HEK293T (cell line): ENCODE data around the gene GGA1.
A peak's percentile ranks its signal among the peaks of the same experiment; 100 is the strongest.

Experiments
- CTCF ChIA-PET: fragments of 350-600 bp; formaldehyde crosslinking; extraction: SDS; loops from one replicate; lab custom pipeline; 2021; ENCODE audit warnings: antibody characterized with exemption, inconsistent platforms; lab: Yijun Ruan, JAX
- POLR2A ChIA-PET: fragments of 350-600 bp; formaldehyde crosslinking; extraction: SDS; loops from one replicate; lab custom pipeline; 2020; ENCODE audit warnings: antibody characterized with exemption, inconsistent platforms; lab: Yijun Ruan, JAX
- DNase-seq: peaks from one replicate; pipeline ENCODE4 v3.0.0; 2012; ENCODE audit warnings: mixed read lengths; ENCODE audit errors: extremely low spot score
- ARNT ChIP-seq: fragments of 450-650 bp; IDR thresholded peaks from 2 replicates; pipeline ENCODE4 v1.6.1; 2017; ENCODE audit warnings: mild to moderate bottlenecking
- BHLHE40 ChIP-seq: fragments of 450-650 bp; IDR thresholded peaks from 2 replicates; pipeline ENCODE4 v1.6.1; 2016; ENCODE audit warnings: mild to moderate bottlenecking, moderate library complexity, borderline replicate concordance
- CTBP1 ChIP-seq: fragments of 450-650 bp; IDR thresholded peaks from 2 replicates; pipeline ENCODE4 v1.6.1; 2016; ENCODE audit warnings: borderline replicate concordance
- ELF4 ChIP-seq: fragments of 450-650 bp; IDR thresholded peaks from 2 replicates; pipeline ENCODE4 v1.6.1; 2017; ENCODE audit warnings: antibody characterized with exemption
- FOXA1 ChIP-seq: fragments of 450-650 bp; IDR thresholded peaks from 2 replicates; pipeline ENCODE4 v1.6.1; 2016; ENCODE audit warnings: mild to moderate bottlenecking
- FOXK2 ChIP-seq: fragments of 450-650 bp; IDR thresholded peaks from 2 replicates; pipeline ENCODE4 v1.6.1; 2016; ENCODE audit warnings: mild to moderate bottlenecking
- FOXM1 ChIP-seq: fragments of 450-650 bp; IDR thresholded peaks from 2 replicates; pipeline ENCODE4 v1.6.1; 2017; ENCODE audit warnings: mild to moderate bottlenecking, borderline replicate concordance
- HDGF ChIP-seq: fragments of 450-650 bp; IDR thresholded peaks from 2 replicates; pipeline ENCODE4 v1.6.1; 2017; ENCODE audit warnings: antibody characterized with exemption, borderline replicate concordance
- L3MBTL2 ChIP-seq: fragments of 450-650 bp; conservative IDR thresholded peaks from 2 replicates; pipeline ENCODE4 v1.6.1; 2016; ENCODE audit warnings: mild to moderate bottlenecking
- LEF1 ChIP-seq: fragments of 450-650 bp; IDR thresholded peaks from 2 replicates; pipeline ENCODE4 v1.6.1; 2017; ENCODE audit warnings: mild to moderate bottlenecking, borderline replicate concordance
- NFRKB ChIP-seq: fragments of 450-650 bp; IDR thresholded peaks from 2 replicates; pipeline ENCODE4 v1.6.1; 2016; ENCODE audit warnings: mild to moderate bottlenecking, moderate library complexity
- SP1 ChIP-seq: fragments of 450-650 bp; IDR thresholded peaks from 2 replicates; pipeline ENCODE4 v1.6.1; 2017
- SUZ12 ChIP-seq: fragments of 450-650 bp; IDR thresholded peaks from 2 replicates; pipeline ENCODE4 v1.6.1; 2016; ENCODE audit warnings: mild to moderate bottlenecking
- TARDBP ChIP-seq: fragments of 450-650 bp; IDR thresholded peaks from 2 replicates; pipeline ENCODE4 v1.6.1; 2016
- ZNF384 ChIP-seq: fragments of 450-650 bp; IDR thresholded peaks from 2 replicates; pipeline ENCODE4 v1.6.1; 2016
- TF ChIP-seq, protein P1 (sequence below): fragments of 450-650 bp; IDR thresholded peaks from 2 replicates; pipeline ENCODE4 v1.6.1; 2016

GGA1 gene

GRCh38 chr22:37674248-37674647 is 65.6 kb downstream of the GGA1 start:
- TF ChIP-seq TARDBP (no peak), ZNF384 (no peak), SUZ12 (no peak), L3MBTL2 (no peak), FOXK2 (no peak), FOXA1 (no peak), ARNT (no peak), HDGF (no peak), BHLHE40 (no peak), LEF1 (no peak), FOXM1 (no peak), CTBP1 (no peak), SP1 (no peak), ELF4 (no peak), NFRKB (no peak)
- TF ChIP-seq, protein P1, sequence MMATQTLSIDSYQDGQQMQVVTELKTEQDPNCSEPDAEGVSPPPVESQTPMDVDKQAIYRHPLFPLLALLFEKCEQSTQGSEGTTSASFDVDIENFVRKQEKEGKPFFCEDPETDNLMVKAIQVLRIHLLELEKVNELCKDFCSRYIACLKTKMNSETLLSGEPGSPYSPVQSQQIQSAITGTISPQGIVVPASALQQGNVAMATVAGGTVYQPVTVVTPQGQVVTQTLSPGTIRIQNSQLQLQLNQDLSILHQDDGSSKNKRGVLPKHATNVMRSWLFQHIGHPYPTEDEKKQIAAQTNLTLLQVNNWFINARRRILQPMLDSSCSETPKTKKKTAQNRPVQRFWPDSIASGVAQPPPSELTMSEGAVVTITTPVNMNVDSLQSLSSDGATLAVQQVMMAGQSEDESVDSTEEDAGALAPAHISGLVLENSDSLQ = no peak
- ChIA-PET CTCF (interaction anchor here (1.9 kb wide), 1 partner anchor 31 kb away, joined by 11 read pairs; no protein-coding TSS in a partner anchor), POLR2A (interaction anchor here (8.9 kb wide), 1 partner anchor 14 kb away, joined by 105 read pairs; the partner anchor contains the start of gene PDXP)
- no peak for DNase-seq

DNA sequence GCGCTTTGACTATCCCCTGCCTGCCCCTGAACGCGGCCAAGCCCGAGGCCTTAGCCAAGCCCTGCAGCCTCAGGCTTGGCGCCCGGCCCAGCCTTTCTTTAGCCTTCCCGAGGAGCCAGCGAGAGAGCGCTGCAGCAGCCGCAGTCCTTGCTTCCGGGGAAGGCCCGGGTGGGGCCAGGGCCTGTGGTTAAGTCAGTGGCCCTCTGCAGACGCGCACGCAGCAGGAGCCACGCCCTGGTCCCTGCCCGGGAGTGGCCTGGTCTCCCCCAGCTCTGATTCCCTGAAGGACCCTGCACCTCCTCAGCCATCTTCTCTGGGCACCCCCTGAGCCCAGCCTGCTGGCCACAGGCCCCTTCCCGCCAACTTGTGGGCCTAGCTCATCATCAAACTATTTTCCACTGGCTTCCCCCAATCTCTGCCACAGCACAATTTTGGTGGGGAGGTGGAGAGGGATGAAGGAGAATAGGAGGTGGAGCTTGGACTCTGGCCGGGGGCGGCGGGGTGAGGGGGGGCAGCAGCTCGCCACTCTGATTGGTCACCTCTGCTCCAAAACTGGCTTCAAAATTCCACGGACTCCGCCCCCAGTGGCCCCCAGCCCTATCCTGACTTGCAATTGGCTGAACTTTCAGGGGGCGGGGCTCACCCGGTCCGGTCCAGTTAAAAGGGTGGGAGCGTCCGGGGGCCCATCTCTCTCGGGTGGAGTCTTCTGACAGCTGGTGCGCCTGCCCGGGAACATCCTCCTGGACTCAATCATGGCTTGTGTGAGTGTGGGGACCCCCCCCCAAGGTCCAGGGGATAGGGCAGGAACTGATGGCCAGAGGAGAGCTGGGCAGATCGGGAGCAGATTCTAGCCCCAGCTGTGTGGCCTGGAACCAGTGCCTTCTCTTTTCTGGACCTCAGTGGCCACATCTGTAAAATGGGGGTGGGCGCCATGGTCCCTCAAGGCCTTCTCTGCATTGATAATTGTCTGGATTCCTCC is 66.6 kb downstream of the GGA1 start, which contains the start of gene LGALS1:
Gene LGALS1, plus strand, starts transcription at position 686 of the 979 bp plus-strand sequence. Its CDS starts 67 bp downstream, at position 753.
- ChIA-PET CTCF (interaction anchor here (0.8 to 1.9 kb wide), 4 partner anchors 17 to 143 kb away, joined by 3 to 11 read pairs (median 4); no protein-coding TSS in a partner anchor), POLR2A (interaction anchor here (0.6 to 8.9 kb wide), 5 partner anchors 9 to 67 kb away, joined by 3 to 105 read pairs (median 4); partner anchors contain the start of genes NOL12 and PDXP)
- TF ChIP-seq L3MBTL2 (peak; percentile 31; the same call in 1 of the 2 replicates), BHLHE40 (no peak), TARDBP (no peak), CTBP1 (no peak), ZNF384 (no peak), FOXM1 (peak; percentile 77; the same call in 1 of the 2 replicates), HDGF (peak; percentile 97; the same call in 1 of the 2 replicates), SP1 (no peak)
- peak; percentile 74 for DNase-seq

DNA sequence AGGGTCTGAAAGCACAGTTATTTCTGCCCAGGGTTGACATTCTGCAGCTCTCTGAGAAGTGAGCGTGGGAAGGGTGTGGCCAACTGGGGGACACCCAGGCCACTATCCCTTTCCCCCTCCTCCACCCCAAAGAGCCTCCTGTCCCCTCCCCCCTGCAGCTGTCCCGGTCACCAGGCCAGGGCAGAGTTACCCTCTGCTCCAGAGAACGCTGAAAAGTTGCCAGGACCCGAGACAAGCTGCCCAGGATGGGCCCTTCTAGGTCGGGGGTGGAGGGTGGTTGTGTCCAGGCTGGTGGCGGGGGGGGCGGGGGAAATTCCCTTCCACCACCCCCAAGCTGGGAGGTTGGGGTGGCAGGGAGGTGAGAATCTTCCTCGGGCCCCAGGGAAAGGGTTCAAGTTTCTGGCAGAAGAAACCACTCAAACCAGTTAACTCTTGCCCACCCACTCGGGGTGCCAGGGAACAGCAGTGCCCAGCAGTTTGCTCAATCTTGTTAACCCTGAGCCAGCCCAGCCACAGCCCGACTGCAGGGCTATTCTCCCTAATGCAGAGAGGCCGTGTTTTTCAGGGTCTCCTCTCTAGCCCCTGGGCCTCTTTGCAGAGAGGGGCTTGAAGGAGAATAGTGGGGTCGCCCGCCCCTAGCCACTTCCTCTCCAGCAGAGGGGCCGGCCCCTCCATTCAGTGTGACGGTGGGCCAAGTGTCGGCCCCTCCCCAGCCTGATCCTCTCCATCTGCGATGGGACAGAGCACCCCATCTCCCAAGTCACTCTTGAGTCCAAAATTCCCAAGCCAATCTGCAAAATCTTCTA is 67.5 kb downstream of the GGA1 start:
- CTCF ChIA-PET = interaction anchor here (0.8 to 1.9 kb wide), 5 partner anchors 15 to 142 kb away, joined by 3 to 11 read pairs (median 4); no protein-coding TSS in a partner anchor
- POLR2A ChIA-PET = interaction anchor here (1.2 to 8.9 kb wide), 5 partner anchors 8 to 129 kb away, joined by 4 to 105 read pairs (median 4); partner anchors contain the start of genes NOL12 and PDXP
- no peak for TF ChIP-seq ELF4
- TF ChIP-seq FOXM1 = no peak
- TF ChIP-seq, protein P1 = no peak
- no peak for TF ChIP-seq L3MBTL2
- no peak for TF ChIP-seq NFRKB
- no peak for TF ChIP-seq CTBP1
- TF ChIP-seq ZNF384 = no peak
- TF ChIP-seq FOXA1 = no peak
- no peak for TF ChIP-seq TARDBP
- no peak for TF ChIP-seq SUZ12
- DNase-seq = no peak

DNA sequence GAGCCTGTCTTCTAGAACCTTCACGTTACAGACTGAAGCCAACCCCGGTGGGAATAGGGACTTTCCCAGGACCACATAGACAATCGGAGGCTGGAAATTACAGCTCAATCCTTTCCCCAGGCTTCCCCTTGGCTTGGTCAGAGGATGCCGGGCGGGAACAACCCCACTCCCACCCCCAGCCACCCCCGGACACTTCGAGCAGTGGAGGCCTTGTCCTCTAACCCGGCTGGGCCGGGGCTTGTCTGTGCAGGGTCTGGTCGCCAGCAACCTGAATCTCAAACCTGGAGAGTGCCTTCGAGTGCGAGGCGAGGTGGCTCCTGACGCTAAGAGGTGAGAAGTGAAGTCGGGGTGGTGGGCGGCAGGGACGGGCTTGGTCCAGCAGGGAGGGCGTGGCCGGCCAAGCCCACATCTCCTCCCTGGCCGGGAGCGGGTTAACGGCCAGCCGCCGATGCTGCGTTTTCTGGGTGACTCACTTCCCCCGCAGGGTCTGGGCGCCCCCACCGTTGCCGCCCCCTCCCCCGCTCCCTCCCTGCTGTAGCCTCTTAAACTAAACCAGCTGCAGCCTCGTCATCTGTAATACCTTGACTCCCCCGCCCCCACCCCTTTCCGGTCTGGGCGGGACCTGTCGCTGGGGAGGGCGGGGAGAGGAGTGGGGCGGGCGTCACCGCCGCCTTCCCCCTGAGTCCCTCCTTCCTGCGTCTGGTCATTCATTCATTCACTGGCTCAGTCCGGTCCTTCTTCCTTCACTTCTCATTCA is 68.3 kb downstream of the GGA1 start:
- ChIA-PET POLR2A (interaction anchor here (1.4 to 8.9 kb wide), 4 partner anchors 9 to 128 kb away, joined by 4 to 105 read pairs (median 4); partner anchors contain the start of genes NOL12 and PDXP), CTCF (interaction anchor here (0.9 to 1.5 kb wide), 2 partner anchors 16 to 34 kb away, joined by 3 to 5 read pairs; no protein-coding TSS in a partner anchor)
- TF ChIP-seq L3MBTL2 (peak; percentile 79), TARDBP (no peak), HDGF (no peak)
- TF ChIP-seq, protein P1 = no peak
- peak; percentile 77 for DNase-seq
